ENCODE data around the gene TCF25.
"Not testable (repeated sequence)": the region's sequence is repeated elsewhere in the genome, so short reads cannot be mapped to it uniquely, and the experiment has no call there.

Gene TCF25

GRCh38 chr16:89921131-89921701, 47.8 kb downstream of the TCF25 start:
- DNase-seq = no peak

GRCh38 chr16:89921702-89922476, 48.5 kb downstream of the TCF25 start:
- no peak for DNase-seq

GRCh38 chr16:89922477-89922883, 49.1 kb downstream of the TCF25 start:
- peak in 1 of 2 experiments; percentile 8 for DNase-seq

- peak in 1 of 2 experiments; percentile 38 for DNase-seq
Measured at GRCh38 chr16:89922884-89923639, 49.7 kb downstream of the TCF25 start, which contains the start of gene TUBB3. Gene TUBB3 (plus strand): TSS chr16:89923342. CDS start chr16:89923402, 60 bp downstream.

GRCh38 chr16:89923640-89924296, 50.4 kb downstream of the TCF25 start:
- DNase-seq = no peak

DNA sequence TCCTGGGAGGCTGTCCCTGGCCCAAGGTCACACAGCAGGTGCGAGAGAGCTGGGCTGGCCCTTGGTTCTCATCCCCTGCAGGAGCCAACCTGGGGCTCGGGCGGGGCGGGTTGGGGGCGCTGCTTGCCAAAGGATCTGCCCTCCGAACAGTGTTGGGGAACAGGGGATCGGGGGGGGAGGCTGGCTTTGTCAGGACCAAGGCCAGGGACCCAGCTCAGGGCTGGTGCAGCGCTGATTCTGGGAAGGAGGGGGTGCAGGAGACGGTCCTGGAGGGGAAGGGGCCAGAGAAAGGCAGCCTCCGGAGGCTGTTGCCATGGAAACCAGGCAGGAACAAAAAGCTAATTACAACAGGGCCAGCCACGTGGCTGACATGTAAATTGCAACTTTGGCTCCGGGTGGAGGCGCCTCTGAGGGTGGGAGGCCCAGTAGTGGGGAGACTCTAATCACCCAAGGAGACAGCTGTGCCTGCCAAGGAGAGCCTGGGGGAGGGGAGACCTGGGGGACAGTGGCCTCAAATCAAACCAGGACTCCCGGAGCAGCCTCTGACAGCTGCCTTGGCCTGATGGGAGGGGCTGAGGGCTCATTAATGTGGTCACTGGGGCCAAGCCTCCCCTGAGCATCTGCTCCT, 51.0 kb downstream of the TCF25 start:
- DNase-seq = no peak

GRCh38 chr16:89924925-89925307, 51.5 kb downstream of the TCF25 start:
- DNase-seq = no peak

GRCh38 chr16:89925596-89926079, 52.2 kb downstream of the TCF25 start:
- DNase-seq = no peak

DNA sequence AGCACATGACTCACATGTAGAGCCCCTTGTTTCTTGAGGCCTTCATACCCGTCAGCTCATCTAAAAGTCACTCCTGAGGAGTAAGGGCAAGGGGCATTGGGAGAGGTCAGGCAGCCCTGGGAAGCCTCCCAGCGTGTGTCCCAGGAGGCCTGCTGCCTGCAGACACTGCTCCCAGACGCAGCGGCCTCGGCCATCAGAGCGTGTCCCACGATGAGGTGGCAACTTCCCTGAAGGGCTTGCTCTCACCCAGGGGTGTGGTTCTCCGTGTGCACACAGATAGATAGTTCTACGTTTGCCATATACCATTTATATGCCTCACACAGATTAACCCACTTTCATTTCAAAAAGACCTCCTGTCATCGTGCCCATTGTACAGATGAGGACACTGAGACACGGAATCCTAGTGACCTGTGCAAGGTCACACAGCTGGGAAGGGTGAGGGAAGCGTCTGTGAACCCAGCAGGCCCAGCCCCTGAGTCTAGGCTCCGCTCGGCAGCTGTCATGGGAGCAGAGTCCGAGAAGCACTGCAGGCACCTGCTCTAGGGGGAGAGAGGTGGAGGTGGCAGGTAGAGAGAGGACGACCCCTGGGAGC, 58.0 kb downstream of the TCF25 start:
- DNase-seq = no peak

DNA sequence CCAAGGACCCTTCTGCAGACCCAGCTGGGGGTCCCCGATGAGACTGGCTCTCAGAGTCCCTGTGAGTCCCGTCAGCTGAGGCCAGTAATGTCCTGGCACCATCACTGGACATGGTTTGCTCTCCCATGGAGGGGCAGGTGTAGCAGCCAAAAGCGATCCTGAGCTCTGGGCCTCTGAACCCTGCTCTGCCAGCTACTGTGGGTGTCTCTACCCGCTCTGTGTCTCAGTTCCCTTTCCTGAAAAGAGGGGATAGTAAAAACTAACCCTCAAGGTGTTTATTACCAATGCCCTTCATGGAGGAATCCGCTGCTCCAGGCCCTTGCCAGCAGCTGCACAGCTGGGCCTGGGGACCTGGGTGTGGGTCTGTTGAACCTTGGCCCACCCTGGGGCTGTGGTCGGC, 58.6 kb downstream of the TCF25 start:
- no peak for DNase-seq

- not testable (repeated sequence) for DNase-seq
Measured at GRCh38 chr16:89934019-89934418, 60.6 kb downstream of the TCF25 start.

- DNase-seq = no peak
Measured at GRCh38 chr16:89934611-89935553, 61.5 kb downstream of the TCF25 start.

GRCh38 chr16:89935620-89936019, 62.2 kb downstream of the TCF25 start:
- DNase-seq = not testable (repeated sequence)

DNA sequence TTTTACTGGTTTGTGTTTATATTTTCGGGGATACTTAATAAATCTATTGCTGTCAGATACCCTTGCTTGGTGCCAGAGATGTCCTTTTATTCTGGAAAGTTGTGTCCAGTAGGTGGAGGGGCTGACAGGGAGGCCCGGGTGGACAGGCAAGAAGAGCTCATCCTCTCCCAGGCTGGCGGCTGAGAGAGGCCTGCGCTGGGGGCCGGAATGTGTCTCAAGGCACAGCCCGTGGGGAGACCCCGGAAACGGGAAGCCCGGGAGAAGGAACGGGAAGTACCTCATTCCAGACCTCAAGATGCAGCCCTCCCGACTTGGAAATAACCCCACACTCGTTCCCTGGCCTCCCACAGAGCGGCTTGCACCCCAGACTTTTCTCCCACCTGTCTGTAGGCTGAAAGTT, 62.6 kb downstream of the TCF25 start:
- DNase-seq = no peak

DNA sequence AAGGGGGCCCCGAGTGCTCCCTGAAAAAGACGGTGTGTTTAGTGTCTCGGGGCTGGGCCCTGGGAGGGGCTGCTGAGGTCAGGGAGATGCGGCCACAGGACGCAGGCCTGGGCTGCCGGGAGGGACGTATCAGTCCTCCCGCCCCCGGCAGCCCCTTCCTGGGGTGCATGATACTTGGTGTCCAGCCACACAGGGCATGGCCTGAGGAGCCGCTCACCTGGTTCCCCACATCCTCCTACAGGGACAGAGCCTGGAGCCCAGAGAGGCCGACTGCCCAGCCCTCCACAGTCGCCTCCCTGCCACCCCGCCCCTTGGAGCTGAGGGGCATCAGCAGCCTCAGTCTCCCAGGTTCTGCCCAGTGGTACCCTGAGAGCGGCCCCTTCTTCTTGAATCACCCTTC, 63.1 kb downstream of the TCF25 start:
- no peak for DNase-seq

- DNase-seq = no peak
Measured at GRCh38 chr16:89936981-89937380, 63.6 kb downstream of the TCF25 start.

DNA sequence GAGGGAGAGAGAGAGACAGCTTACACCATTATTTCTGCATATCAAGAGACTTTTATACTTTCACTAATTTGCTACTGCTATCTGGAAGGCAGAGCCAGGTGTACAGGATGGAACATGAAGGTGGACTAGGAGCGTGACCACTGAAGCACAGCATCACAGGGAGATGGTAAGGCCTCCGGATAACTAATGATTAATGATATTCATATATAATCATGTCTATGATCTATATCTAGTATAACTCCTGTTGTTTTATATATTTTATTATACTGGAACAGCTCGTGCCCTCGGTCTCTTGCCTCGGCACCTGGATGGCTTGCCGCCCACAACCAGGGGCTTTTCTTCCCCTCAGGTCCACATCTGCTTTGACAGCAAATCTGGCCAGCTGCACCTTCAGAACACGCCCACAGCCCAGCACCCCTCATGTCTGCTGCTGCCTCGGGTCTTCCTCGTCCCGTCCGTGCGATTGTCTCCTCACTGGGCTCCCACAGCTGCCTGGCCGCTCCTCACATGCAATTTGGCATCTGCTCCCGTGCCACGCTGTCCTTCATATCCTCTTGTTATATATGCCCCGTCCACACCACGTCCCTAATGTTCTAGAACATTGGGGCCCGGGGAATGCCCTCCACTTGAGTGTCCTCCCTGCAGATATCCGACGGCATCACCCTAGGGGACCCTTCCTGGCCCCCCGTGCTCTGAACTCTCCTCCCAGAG, 64.9 kb downstream of the TCF25 start:
- DNase-seq = no peak

- no peak for DNase-seq
Measured at GRCh38 chr16:89944773-89945172, 71.4 kb downstream of the TCF25 start.

- DNase-seq = no peak
Measured at GRCh38 chr16:89945654-89946053, 72.3 kb downstream of the TCF25 start.

DNA sequence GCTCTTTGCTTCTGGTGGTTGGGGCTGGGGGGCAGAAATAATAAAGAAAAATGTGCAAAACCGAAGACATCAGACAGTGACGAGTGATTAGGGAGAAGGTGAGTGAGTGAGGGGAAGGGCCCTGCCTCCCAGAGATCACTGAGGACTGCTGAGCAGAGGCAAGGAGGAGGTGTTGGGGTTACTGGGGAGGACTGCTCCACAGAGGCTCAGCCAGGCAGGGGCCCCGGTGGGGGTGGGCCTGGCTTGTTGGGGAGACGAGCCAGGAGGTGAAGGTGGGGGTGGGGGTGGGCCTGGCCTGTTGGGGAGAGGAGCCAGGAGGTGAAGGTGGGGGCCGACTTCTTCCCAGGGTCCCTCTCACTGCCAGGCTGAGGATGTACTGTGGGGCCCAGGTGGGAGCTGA, 73.1 kb downstream of the TCF25 start:
- no peak for DNase-seq
